NCI-H187 (cell line): Measurements from ENCODE around the gene ARHGEF19.
"Not testable (repeated sequence)": the region's sequence is repeated elsewhere in the genome, so short reads cannot be mapped to it uniquely, and the experiment has no call there.

ENCODE experiments used
- DNase-seq, 2 experiments: peaks; one replicate each; lab custom pipeline; 2025; lab: John Stamatoyannopoulos, UW

Gene ARHGEF19

DNA sequence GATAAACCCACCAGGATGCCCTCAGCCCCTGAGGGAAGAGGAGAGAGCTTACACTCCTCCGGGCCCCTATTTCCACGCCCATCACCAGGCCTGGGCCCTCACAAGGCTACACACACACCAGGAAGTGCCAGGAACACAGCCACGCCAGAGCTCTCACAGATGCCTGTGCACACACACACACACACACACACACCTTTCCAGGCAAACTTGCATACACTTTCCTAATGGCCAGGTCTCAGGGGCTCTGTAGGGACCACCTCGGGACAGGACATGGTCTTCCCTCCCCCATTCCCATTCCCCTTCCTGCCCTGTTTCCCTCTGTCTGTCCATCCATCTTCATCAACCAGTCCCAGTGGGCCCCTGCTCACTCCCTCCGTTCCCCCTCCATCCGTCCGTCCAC lies 46.9 kb downstream of the ARHGEF19 start:
- DNase-seq, result no peak

GRCh38 chr1:16165073-16165364 lies 47.4 kb downstream of the ARHGEF19 start:
- no peak for DNase-seq

- no peak for DNase-seq
Observed at GRCh38 chr1:16164213-16165072, 48.0 kb downstream of the ARHGEF19 start.

GRCh38 chr1:16163608-16164212 lies 48.7 kb downstream of the ARHGEF19 start:
- DNase-seq, result not testable (repeated sequence)

- DNase-seq, result no peak
Observed at GRCh38 chr1:16162163-16162822, 50.2 kb downstream of the ARHGEF19 start.

- no peak for DNase-seq
Observed at GRCh38 chr1:16161717-16162116, 50.7 kb downstream of the ARHGEF19 start.

- no peak for DNase-seq
Observed at GRCh38 chr1:16158993-16159831, 53.2 kb downstream of the ARHGEF19 start.

DNA sequence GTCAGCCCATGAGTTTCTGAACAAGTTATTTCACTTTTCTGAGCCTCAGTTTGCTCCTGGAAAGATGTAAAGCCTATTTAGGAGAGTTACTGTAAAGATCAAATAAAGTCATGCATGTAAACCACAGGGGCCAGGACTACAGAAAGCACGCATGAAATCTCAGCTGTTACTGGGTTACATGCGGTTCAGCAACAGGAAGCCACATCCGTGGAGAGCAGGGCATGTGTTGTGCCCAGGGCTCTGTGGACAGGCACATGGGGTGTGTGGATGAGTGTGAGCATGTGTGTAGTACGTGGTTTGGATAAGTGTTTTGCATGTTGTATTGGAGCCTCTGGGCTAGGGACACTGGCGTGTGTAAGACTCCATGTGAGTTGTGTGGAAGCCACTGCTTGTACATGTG lies 54.4 kb downstream of the ARHGEF19 start:
- no peak for DNase-seq

DNA sequence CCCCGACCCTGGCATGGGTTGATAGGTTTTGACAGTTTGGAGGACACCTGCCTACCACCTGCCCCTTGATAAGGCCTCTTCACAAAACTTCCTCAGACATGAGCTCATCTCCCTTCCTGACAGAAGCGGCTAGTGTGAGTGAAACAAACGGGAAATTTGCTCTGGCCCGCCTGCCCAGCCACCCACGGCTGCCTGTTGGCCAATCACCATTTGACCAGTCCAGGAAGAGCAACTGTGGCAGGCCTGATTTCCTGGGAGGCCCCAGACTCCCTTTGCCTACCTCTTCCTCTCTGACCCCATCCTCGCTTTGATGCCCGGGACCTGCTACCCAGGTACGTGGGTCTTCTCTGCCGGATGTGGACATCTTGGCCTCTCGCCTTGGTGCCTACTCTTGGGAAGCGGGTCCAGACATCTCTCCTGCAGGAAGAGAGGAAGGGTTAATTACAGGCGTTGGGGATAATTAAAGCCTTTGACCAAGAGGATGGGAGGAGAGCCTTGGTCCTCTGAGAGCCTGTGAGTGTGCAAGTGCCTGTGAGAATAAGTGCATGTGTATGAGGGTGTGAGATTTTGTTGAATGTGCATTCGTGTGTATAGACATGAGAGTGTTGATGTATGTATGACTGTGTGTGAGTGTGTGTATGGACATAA lies 55.5 kb downstream of the ARHGEF19 start:
- no peak for DNase-seq

GRCh38 chr1:16155537-16156410 lies 56.7 kb downstream of the ARHGEF19 start, which contains the start of gene EPHA2:
Gene EPHA2 (minus strand): TSS chr1:16156069. CDS start chr1:16155932, 137 bp downstream.
- no peak for DNase-seq

GRCh38 chr1:16153999-16154673 lies 58.3 kb downstream of the ARHGEF19 start:
- DNase-seq, result no peak

- no peak for DNase-seq
Observed at GRCh38 chr1:16153096-16153998, 59.1 kb downstream of the ARHGEF19 start.

DNA sequence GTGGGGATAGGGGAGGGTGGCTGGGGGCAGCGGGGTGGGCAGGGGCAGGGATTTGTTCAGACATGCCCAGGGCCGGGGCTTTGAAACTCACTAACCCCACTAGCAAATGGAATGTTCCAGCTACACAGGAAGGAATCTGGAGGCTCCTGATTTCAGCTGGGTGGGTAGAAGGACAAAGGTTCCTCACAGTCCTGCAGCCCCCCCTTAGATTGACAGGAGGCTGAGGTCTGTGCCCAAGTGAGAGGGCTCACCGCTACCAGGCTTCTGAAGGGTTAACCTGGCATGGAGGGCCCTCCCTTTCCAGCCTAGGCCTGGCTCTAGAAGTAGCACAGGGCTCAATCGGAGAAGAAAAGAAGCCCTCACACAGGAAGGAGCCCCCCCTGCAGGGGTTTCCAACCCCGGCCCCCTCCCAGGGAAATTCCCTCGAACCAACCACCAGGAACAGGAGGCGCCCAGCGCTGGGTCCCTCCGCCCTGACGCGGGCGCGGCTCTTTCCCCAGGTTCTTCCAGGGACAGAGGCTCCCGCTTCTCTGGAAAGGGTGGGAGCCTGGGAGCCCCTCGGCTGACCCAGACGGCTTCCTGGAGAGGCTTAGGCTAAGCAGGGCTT lies 59.9 kb downstream of the ARHGEF19 start:
- no peak for DNase-seq

DNA sequence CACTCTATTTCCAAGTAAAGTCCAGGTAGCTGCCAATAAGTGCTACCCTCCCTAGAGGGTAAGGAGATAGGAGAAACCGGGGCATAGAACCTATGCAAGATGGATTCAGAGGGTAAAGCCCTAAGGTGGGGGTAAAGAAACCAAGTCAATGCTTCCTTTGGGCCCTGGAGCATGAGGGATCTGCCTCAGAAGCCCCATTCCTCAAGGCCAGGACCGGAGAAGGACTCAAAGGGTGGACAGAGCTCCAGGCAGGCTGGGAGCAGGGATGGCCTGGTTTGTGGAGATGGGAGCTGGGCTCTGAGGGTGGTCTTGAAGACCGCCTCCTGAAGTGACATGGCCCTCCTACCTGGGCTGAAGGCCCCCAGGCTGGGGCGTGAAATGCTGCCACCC lies 60.5 kb downstream of the ARHGEF19 start:
- DNase-seq, result no peak

DNA sequence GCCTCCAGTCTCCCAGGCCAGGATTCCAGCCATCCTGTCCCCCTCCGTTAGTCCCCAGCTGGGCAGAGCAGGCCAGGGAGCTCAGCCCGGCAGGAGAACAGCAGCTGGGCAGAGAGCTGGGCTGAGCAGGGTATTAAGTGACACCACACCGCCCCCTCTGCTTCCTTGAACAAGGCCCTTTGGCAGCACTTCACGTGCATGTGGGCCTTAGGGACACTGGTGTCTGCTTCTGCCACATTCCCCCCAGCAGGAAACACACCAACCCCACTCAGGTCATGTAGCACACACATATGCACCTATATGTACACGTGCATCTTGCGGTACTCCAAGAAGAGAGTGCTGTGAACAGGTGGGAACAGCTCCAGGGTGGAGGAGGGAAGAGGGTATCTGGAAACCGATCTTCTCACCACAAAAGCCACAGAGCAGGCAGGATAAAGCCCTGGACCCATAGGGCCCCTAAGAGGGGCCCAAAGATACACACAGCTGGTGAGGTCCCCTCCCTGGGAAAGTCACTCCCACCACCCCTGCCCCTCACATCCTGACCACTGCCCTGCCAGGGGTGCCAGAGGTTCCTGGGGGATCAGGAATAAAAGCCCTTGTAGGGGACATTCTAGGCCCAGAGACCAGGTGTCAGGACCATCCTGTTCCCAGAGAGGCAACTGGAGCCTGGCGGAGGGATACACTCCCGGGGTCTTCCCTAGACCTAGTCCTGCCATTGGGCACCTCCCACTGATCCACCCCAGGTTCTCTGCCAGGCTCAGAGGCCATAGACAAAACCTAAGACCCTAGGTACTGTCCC lies 61.1 kb downstream of the ARHGEF19 start:
- DNase-seq, result no peak

- DNase-seq, result no peak
Observed at GRCh38 chr1:16150508-16150907, 61.9 kb downstream of the ARHGEF19 start.

DNA sequence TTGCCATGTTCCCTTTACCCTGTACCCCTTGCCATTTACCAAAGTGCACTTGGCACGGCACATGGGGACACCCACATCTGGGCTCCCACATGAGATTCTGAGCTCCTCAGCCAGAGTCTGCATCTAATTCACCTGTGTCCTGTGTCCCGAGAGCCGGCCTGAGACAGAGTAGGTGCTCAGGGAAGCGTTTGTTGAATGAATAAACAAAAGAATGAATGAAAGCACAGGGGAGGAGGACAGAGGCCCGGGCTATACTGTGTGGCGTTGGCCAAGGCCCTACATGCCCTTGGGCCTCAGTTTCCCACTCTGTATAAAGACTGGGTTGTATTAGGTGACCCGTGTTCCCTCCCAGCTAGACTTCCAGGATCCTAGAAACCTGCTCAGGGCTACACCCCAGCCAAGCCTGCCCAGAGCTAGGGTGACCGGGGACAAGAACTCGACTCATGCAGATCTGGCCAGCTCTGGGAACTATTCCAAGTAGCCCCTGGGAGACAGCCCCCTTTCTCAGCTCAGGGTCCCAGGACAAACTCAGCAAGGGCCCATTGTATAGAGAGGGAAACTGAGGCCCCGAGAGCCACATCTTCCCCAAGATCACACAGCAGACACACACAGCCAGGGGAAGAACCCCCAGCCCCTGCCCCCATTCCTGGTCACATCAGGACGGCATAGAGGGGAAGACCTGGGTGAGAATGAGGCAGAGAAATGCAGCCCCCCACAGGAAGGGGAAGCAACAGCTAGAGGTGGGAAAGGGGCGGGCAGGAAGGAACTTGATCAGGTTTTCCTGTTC lies 62.6 kb downstream of the ARHGEF19 start:
- no peak for DNase-seq
